ENCODE measurements around the gene LIAS. TPM values are rescaled to one million over a fixed set of nuclear protein-coding genes. Genes with fewer than 3 reads are reported as not detected.

The LIAS gene
- 21.7 TPM for total RNA-seq

DNA sequence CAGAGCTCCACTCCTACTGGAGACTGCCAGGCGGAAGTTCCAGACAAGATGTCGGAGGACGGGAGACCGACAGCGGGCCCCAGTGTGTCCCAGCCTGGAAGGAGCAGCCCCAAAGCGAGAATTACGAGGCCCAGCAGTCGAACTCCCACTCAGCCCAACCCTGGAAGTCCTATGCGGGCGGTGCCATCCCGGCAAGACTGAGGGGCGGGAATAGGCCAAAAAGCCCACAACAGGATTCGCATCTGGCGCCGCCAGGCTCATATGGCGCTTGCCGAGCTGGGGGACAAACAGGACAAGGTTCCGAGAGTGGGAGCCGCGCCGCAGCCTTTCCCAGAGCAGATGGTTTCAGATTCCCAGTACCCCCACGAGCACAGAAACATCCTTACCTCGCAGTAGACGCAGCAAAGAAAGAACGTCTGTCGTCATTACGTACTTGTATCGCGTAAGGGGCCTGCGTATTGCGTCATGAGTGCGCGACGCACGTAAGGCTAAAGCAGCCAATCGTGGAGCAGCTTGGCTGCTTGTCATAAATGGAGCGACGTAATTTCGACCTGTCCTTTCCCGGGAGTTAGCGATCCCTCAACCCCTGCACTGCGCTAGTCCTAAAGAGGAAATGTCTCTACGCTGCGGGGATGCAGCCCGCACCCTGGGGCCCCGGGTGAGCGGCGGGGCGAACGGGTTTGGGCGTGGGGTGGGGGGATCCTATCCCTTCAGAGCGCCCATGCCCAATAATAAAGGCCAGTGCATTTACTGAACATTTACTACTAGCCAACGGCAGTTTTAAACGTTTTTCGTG is at the start of gene LIAS, which contains the start of gene RPL9:
Gene LIAS, plus strand, starts transcription at position 552 of the 796 bp plus-strand sequence. Its CDS starts 62 bp downstream, at position 614.
Gene RPL9, minus strand, starts transcription at position 418 of the 796 bp plus-strand sequence. CDS start 483 bp downstream, outside the sequence.

DNA sequence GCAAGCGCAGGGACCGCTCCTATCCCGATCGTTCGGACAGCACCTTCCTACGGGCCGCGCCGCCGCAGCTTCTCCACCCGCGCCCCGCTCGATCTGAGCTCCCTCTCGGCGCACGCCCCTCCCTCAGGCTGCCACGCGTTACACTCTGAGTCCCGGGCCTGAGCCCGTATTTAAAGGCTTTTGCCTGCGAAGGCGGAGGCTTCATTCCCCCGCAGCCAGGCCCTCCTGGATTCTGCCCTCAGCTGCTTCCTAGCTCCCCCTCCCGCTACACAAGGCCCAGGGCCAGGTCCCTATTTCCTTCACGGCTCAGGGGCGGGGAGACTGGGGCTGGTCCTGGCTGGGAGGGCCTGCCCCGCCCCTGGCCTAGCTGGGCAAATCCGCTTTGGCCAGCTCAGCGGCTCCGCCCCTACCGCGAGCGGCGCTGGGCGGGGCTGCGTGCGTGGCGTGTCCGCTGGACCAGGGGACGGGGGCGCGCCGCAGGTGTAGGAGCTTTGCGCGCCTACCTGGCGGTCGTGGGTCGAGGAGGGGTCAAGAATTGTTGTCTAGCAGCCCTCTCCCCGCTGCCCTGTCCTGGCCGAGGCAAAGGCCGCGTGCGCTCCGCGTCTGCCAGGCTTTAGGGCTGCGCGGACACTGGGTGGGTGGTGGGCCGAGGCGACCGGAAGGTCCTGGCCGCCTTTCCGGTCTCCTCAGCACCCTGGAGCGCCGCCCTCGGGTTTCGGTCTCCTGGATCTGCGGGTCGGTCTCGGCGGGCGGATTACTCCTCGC is 68.6 kb downstream of the LIAS start, which contains the start of gene UGDH:
Gene UGDH, minus strand, starts transcription at position 144 of the 765 bp plus-strand sequence. CDS start 5,927 bp downstream, outside the sequence.

Other genes starting within 250 kb of the LIAS start
- 58.2 TPM for gene RFC1, start 92.7 kb upstream of the LIAS start, total RNA-seq
- gene KLB, start 52.1 kb upstream of the LIAS start, total RNA-seq: 0.11 TPM
- 2,566 TPM for gene RPL9, start 134 bp upstream of the LIAS start, total RNA-seq
- gene UGDH, start 68.4 kb downstream of the LIAS start, total RNA-seq: 86.9 TPM
- 60.4 TPM for gene SMIM14, start 179.8 kb downstream of the LIAS start, total RNA-seq
- gene UBE2K, start 239.1 kb downstream of the LIAS start, total RNA-seq: 48.4 TPM